H9 (cell line): ENCODE data around the gene SPECC1. TPM values are rescaled to one million over a fixed set of nuclear protein-coding genes. Genes with fewer than 3 reads are reported as not detected.

ENCODE experiments used
- DNase-seq: peaks from one replicate; pipeline ENCODE4 v3.0.0-alpha.2; 2017
- H2AFZ ChIP-seq: one replicate; pipeline ENCODE4 v1.6.1; 2013; ENCODE audit warnings: mild to moderate bottlenecking, low read length, control low read depth, moderate library complexity
- H2AK5ac ChIP-seq: 2 replicates; pipeline ENCODE4 v1.6.1; 2013; ENCODE audit warnings: low read length, control low read depth, mixed read lengths; ENCODE audit not compliant: insufficient read length
- H2BK120ac ChIP-seq: one replicate; pipeline ENCODE4 v1.6.1; 2013; ENCODE audit warnings: low read depth, mild to moderate bottlenecking, low read length, control low read depth, inconsistent platforms; ENCODE audit not compliant: poor library complexity, severe bottlenecking
- H2BK12ac ChIP-seq: 2 replicates; pipeline ENCODE4 v1.6.1; 2013; ENCODE audit warnings: low read length, control low read depth, mixed read lengths, low read depth; ENCODE audit not compliant: insufficient read length
- H2BK15ac ChIP-seq: 2 replicates; pipeline ENCODE4 v1.6.1; 2013; ENCODE audit warnings: low read depth, low read length, control low read depth
- H2BK20ac ChIP-seq: one replicate; pipeline ENCODE4 v1.6.1; 2013; ENCODE audit warnings: low read depth, mild to moderate bottlenecking, low read length, control low read depth, inconsistent platforms; ENCODE audit not compliant: poor library complexity, severe bottlenecking
- H2BK5ac ChIP-seq: 2 replicates; pipeline ENCODE4 v1.6.1; 2013; ENCODE audit warnings: low read length, control low read depth, mixed read lengths; ENCODE audit not compliant: insufficient read length
- H3K14ac ChIP-seq: 2 replicates; pipeline ENCODE4 v1.6.1; 2013; ENCODE audit warnings: low read length, control low read depth; ENCODE audit not compliant: insufficient read depth
- H3K18ac ChIP-seq: 2 replicates; pipeline ENCODE4 v1.6.1; 2013; ENCODE audit warnings: low read depth, mild to moderate bottlenecking, mixed read lengths, low read length, control low read depth; ENCODE audit not compliant: insufficient read length
- H3K23ac ChIP-seq: 2 replicates; pipeline ENCODE4 v1.6.1; 2013; ENCODE audit warnings: low read length, control low read depth, mixed read lengths, low read depth; ENCODE audit not compliant: insufficient read length
- H3K23me2 ChIP-seq: 2 replicates; pipeline ENCODE4 v1.6.1; 2013; ENCODE audit warnings: low read depth, mild to moderate bottlenecking, mixed read lengths, low read length, control low read depth; ENCODE audit not compliant: insufficient read length, poor library complexity, severe bottlenecking
- H3K27ac ChIP-seq: 2 replicates; pipeline ENCODE4 v1.5.1; 2013; ENCODE audit warnings: low read length, control low read depth, mixed read lengths, low read depth; ENCODE audit not compliant: insufficient read length
- H3K27me3 ChIP-seq: 2 replicates; pipeline ENCODE4 v1.6.1; 2013; ENCODE audit warnings: low read length, control low read depth, inconsistent platforms; ENCODE audit not compliant: insufficient read depth
- H3K4ac ChIP-seq: 2 replicates; pipeline ENCODE4 v1.6.1; 2013; ENCODE audit warnings: low read depth, mild to moderate bottlenecking, control low read depth, inconsistent platforms, low read length, moderate library complexity
- H3K4me1 ChIP-seq: 2 replicates; pipeline ENCODE4 v1.6.1; 2013; ENCODE audit warnings: low read length, control low read depth, inconsistent platforms; ENCODE audit not compliant: insufficient read depth
- H3K4me2 ChIP-seq: 2 replicates; pipeline ENCODE4 v1.6.1; 2013; ENCODE audit warnings: low read length, control low read depth, mixed read lengths; ENCODE audit not compliant: insufficient read length, insufficient read depth
- H3K56ac ChIP-seq: 2 replicates; pipeline ENCODE4 v1.6.1; 2013; ENCODE audit warnings: low read depth, mild to moderate bottlenecking, mixed read lengths, low read length, control low read depth; ENCODE audit not compliant: insufficient read length
- H3K79me1 ChIP-seq: 2 replicates; pipeline ENCODE4 v1.6.1; 2013; ENCODE audit warnings: low read depth, mild to moderate bottlenecking, moderate library complexity, low read length, control low read depth, inconsistent platforms; ENCODE audit not compliant: insufficient read depth, poor library complexity, severe bottlenecking
- H3K79me2 ChIP-seq: 2 replicates; pipeline ENCODE4 v1.6.1; 2013; ENCODE audit warnings: low read length, control low read depth, inconsistent platforms; ENCODE audit not compliant: insufficient read depth
- H3K9ac ChIP-seq: 2 replicates; pipeline ENCODE4 v1.6.1; 2013; ENCODE audit warnings: low read length, control low read depth, mixed read lengths; ENCODE audit not compliant: insufficient read length; ENCODE audit errors: extremely low read depth
- H3K9me3 ChIP-seq: one replicate; pipeline ENCODE4 v1.6.1; 2013; ENCODE audit warnings: low read depth, low read length, inconsistent platforms; ENCODE audit not compliant: control insufficient read depth
- H3T11ph ChIP-seq: one replicate; pipeline ENCODE4 v1.6.1; 2013; ENCODE audit warnings: mild to moderate bottlenecking, low read length, control low read depth, inconsistent platforms
- H4K20me1 ChIP-seq: one replicate; pipeline ENCODE4 v1.6.1; 2013; ENCODE audit not compliant: control insufficient read depth, insufficient read length, insufficient read depth
- H4K5ac ChIP-seq: 2 replicates; pipeline ENCODE4 v1.6.1; 2013; ENCODE audit warnings: low read depth, mild to moderate bottlenecking, mixed read lengths, low read length, control low read depth; ENCODE audit not compliant: insufficient read length
- H4K8ac ChIP-seq: replicated peaks from 2 replicates; pipeline ENCODE4 v1.6.1; 2013; ENCODE audit warnings: low read length, control low read depth, mixed read lengths, low read depth; ENCODE audit not compliant: insufficient read length
- H4K91ac ChIP-seq: 2 replicates; pipeline ENCODE4 v1.6.1; 2013; ENCODE audit warnings: low read depth, mild to moderate bottlenecking, moderate library complexity, mixed read lengths, low read length, control low read depth; ENCODE audit not compliant: insufficient read length
- H3K27ac Mint-ChIP-seq, 3 experiments: 2 replicates in 2 of 3; 3 replicates in 1 of 3; pipeline ENCODE4 v1.8.0; 2020 to 2021; ENCODE audit warnings: mixed read lengths in 3 of 3, mild to moderate bottlenecking in 1 of 3, moderate library complexity in 1 of 3
- H3K27me3 Mint-ChIP-seq: 2 replicates; pipeline ENCODE4 v1.8.0; 2021; ENCODE audit warnings: low read depth, mild to moderate bottlenecking, moderate library complexity, mixed read lengths
- H3K36me3 Mint-ChIP-seq, 3 experiments: 2 replicates in 2 of 3; 3 replicates in 1 of 3; pipeline ENCODE4 v1.8.0; 2020 to 2021; ENCODE audit warnings: low read depth in 3 of 3, mixed read lengths in 3 of 3; ENCODE audit not compliant: insufficient read depth in 1 of 3
- H3K4me1 Mint-ChIP-seq, 2 experiments: 2 replicates each; pipeline ENCODE4 v1.8.0; 2020; ENCODE audit warnings: mixed read lengths in 2 of 2
- H3K4me3 Mint-ChIP-seq, 2 experiments: 2 replicates in 1 of 2; 3 replicates in 1 of 2; pipeline ENCODE4 v1.8.0; 2020 to 2021; ENCODE audit warnings: mild to moderate bottlenecking in 2 of 2, mixed read lengths in 2 of 2, moderate library complexity in 1 of 2
- H3K9me3 Mint-ChIP-seq, 2 experiments: 2 replicates in 1 of 2; 3 replicates in 1 of 2; pipeline ENCODE4 v1.8.0; 2020; ENCODE audit warnings: mild to moderate bottlenecking in 2 of 2, mixed read lengths in 2 of 2, moderate library complexity in 1 of 2
- CTCF ChIP-seq: fragments of 200-600 bp; sonication (generic); conservative IDR thresholded peaks from 3 replicates; pipeline ENCODE4 v1.8.0; 2021; ENCODE audit warnings: antibody characterized with exemption, mild to moderate bottlenecking
- WGBS: extraction: QIAGEN DNeasy Blood & Tissue Kit; methylation state at CpG from one replicate; pipeline ENCODE4 v1.1.7; 2013; ENCODE audit warnings: missing lambda C conversion rate, low lambda C conversion rate, mixed read lengths; ENCODE audit not compliant: insufficient read length; ENCODE audit errors: extremely low coverage; 5-methylcytosine and 5-hydroxymethylcytosine counted together
- total RNA-seq: library from RNA; stranded (reverse); gene quantifications from 2 replicates; pipeline ENCODE4 v1.2.1, GENCODE V29; 2021

The SPECC1 gene
- total RNA-seq, 1 experiment from 2014 or later: 65.7 TPM

- Histone ChIP-seq H2BK120ac (no peak overlapping the region), H2AFZ (no peak overlapping the region), H3K14ac (no peak overlapping the region), H2BK12ac (no peak overlapping the region), H4K5ac (no peak overlapping the region), H3K4me2 (no peak overlapping the region), H3K18ac (no peak overlapping the region), H3K9ac (no peak overlapping the region), H3K4me1 (peaks cover 18% of the 10 kb centered on the region), H4K8ac (no peak overlapping the region), H2AK5ac (no peak overlapping the region), H3T11ph (no peak overlapping the region), H3K27ac (no peak overlapping the region), H2BK20ac (no peak overlapping the region), H3K79me2 (peaks cover 2% of the 10 kb centered on the region; the same call in 1 of the 2 replicates), H3K9me3 (no peaks in the 10 kb centered on the region), H3K23me2 (no peaks in the 10 kb centered on the region), H3K79me1 (peaks cover 8% of the 10 kb centered on the region), H3K23ac (no peak overlapping the region), H3K27me3 (no peaks in the 10 kb centered on the region), H3K56ac (no peak overlapping the region), H3K4ac (no peak overlapping the region), H4K20me1 (no peaks in the 10 kb centered on the region), H2BK5ac (no peak overlapping the region), H4K91ac (no peak overlapping the region), H2BK15ac (no peak overlapping the region)
- peaks cover 16 to 26% (median 22%) of the 10 kb centered on the region in 3 experiments; a peak in 6 of 7 replicates for H3K36me3 Mint-ChIP-seq
- H3K27me3 Mint-ChIP-seq: no peaks in the 10 kb centered on the region; the same call in 1 of the 2 replicates
- H3K9me3 Mint-ChIP-seq: no peaks in the 10 kb centered on the region
- WGBS: no CpG with 5 or more reads among the region's 3 CpGs
- peaks cover 42 to 53% of the 10 kb centered on the region in 2 experiments for H3K4me1 Mint-ChIP-seq
- H3K4me3 Mint-ChIP-seq: no peak overlapping the region
- DNase-seq: no peak
- no peak overlapping the region; a peak in 1 of 7 replicates for H3K27ac Mint-ChIP-seq
- TF ChIP-seq CTCF: no peak
Measured at GRCh38 chr17:20206591-20206990, 197.4 kb downstream of the SPECC1 start.
